Lower lobe of right lung (tissue), 2 donors: ENCODE results near the gene LRRC70. TPM values are rescaled to one million over a fixed set of nuclear protein-coding genes. Genes with fewer than 3 reads are reported as not detected.
A peak's percentile ranks its signal among the peaks of the same experiment; 100 is the strongest.

Experiments used
- ATAC-seq, 2 donors: fragments of 200-7000 bp; cut with Tn5 transposase; one replicate each; pipeline ENCODE4 v1.9.1; 2020 to 2022; ENCODE audit warnings: mild to moderate bottlenecking in 2 of 2, moderate library complexity in 2 of 2
- DNase-seq: peaks from one replicate; pipeline ENCODE4 v3.0.0-alpha.2; 2020
- H3K27ac ChIP-seq: fragments of 200-600 bp; one replicate; pipeline ENCODE4 v1.8.0; 2022
- H3K27me3 ChIP-seq: fragments of 200-600 bp; one replicate; pipeline ENCODE4 v1.8.0; 2022; ENCODE audit warnings: low read depth
- H3K36me3 ChIP-seq: fragments of 200-600 bp; one replicate; pipeline ENCODE4 v1.8.0; 2022; ENCODE audit warnings: mild to moderate bottlenecking
- H3K4me1 ChIP-seq: fragments of 200-600 bp; one replicate; pipeline ENCODE4 v1.8.0; 2022
- H3K4me3 ChIP-seq: fragments of 200-600 bp; one replicate; pipeline ENCODE4 v1.8.0; 2022; ENCODE audit warnings: mild to moderate bottlenecking
- H3K9me3 ChIP-seq: fragments of 200-600 bp; one replicate; pipeline ENCODE4 v1.8.0; 2022
- CTCF ChIP-seq: fragments of 200-600 bp; IDR thresholded peaks from one replicate; pipeline ENCODE4 v1.8.0; 2022; ENCODE audit warnings: antibody characterized with exemption, mild to moderate bottlenecking
- intact Hi-C: fragments of 100-400 bp; cut with DNase I; formaldehyde crosslinking; loops from one replicate; pipeline ENCODE4 v1.11.0; 2022
- total RNA-seq: library from RNA; stranded (reverse); fragmentation: NEBNext Ultra II Directional; extraction: Animal tissue kit (Norgen Biotek cat#: 25700); gene quantifications from one replicate; pipeline ENCODE4 v1.2.1, GENCODE V29; 2021
- donor health status: DM: no; HTN: yes; CAD: no; lungs with severe emphysema.

The LRRC70 gene
- total RNA-seq, 1 donor from 2014 or later, result 1.1 TPM

- H3K27me3 ChIP-seq, result no peaks in the 10 kb centered on the region
- intact Hi-C loops, result no loop called here
- H3K27ac ChIP-seq, result no peak overlapping the region
These were observed 17.5 kb downstream of the LRRC70 start for GRCh38 chr5:62596096-62596495.

GRCh38 chr5:62596691-62597090 lies 18.1 kb downstream of the LRRC70 start:
- ATAC-seq (no peak), DNase-seq (no peak)
- H3K36me3 ChIP-seq, result peaks cover 4% of the 10 kb centered on the region
- TF ChIP-seq CTCF, result no peak
- H3K9me3 ChIP-seq, result no peaks in the 10 kb centered on the region
- H3K27ac ChIP-seq, result no peak overlapping the region
- no peaks in the 10 kb centered on the region for H3K27me3 ChIP-seq
- H3K4me1 ChIP-seq, result no peaks in the 10 kb centered on the region
- no peak overlapping the region for H3K4me3 ChIP-seq
- intact Hi-C loops, result no loop called here

More at GRCh38 chr5:62596096-62596495, 17.5 kb downstream of the LRRC70 start:
- Histone ChIP-seq H3K36me3 (peaks cover 4% of the 10 kb centered on the region), H3K4me1 (no peaks in the 10 kb centered on the region), H3K9me3 (no peaks in the 10 kb centered on the region), H3K4me3 (no peak overlapping the region)
- ATAC-seq, result no peak
- TF ChIP-seq CTCF, result no peak
- DNase-seq, result no peak

- no peaks in the 10 kb centered on the region for H3K9me3 ChIP-seq
- H3K4me1 ChIP-seq, result no peaks in the 10 kb centered on the region
- TF ChIP-seq CTCF, result no peak
- DNase-seq (no peak), ATAC-seq (no peak)
- H3K4me3 ChIP-seq, result no peak overlapping the region
- peaks cover 4% of the 10 kb centered on the region for H3K36me3 ChIP-seq
- H3K27ac ChIP-seq, result no peak overlapping the region
- H3K27me3 ChIP-seq, result no peaks in the 10 kb centered on the region
- intact Hi-C loops, result no loop called here
These were observed 18.7 kb downstream of the LRRC70 start for GRCh38 chr5:62597314-62597713.

- Histone ChIP-seq H3K27me3 (no peaks in the 10 kb centered on the region), H3K36me3 (no peaks in the 10 kb centered on the region), H3K4me1 (no peaks in the 10 kb centered on the region), H3K27ac (no peak overlapping the region), H3K9me3 (no peaks in the 10 kb centered on the region), H3K4me3 (no peak overlapping the region)
- intact Hi-C loops, result no loop called here
- peak in 1 of 2 donors; percentile 33 for ATAC-seq
- no peak for TF ChIP-seq CTCF
- DNase-seq, result no peak
These were observed 22.1 kb downstream of the LRRC70 start for GRCh38 chr5:62600560-62601252.

- Histone ChIP-seq H3K27me3 (no peaks in the 10 kb centered on the region), H3K27ac (no peak overlapping the region), H3K4me3 (no peak overlapping the region), H3K36me3 (no peaks in the 10 kb centered on the region), H3K9me3 (no peaks in the 10 kb centered on the region), H3K4me1 (no peaks in the 10 kb centered on the region)
- intact Hi-C loops, result no loop called here
- no peak for TF ChIP-seq CTCF
- no peak for ATAC-seq
- DNase-seq, result no peak
These were observed 25.3 kb downstream of the LRRC70 start for GRCh38 chr5:62603934-62604333.
